ENCODE measurements around the gene GDF10. TPM values are rescaled to one million over a fixed set of nuclear protein-coding genes. Genes with fewer than 3 reads are reported as not detected.
A peak's percentile ranks its signal among the peaks of the same experiment; 100 is the strongest.

Gene GDF10
- total RNA-seq, 1 donor from 2014 or later: 14.4 TPM

GRCh38 chr10:47359101-47359500 lies 59.1 kb downstream of the GDF10 start:
- no peak for ATAC-seq
- no peak for DNase-seq (ENCODE audit: low spot score)
- intact Hi-C loops (cut with DNase I): no loop called here

- intact Hi-C loops (cut with DNase I): no loop called here
- ATAC-seq: no peak
Measured at GRCh38 chr10:47359626-47360418, 59.8 kb downstream of the GDF10 start.

GRCh38 chr10:47360419-47361040 lies 60.5 kb downstream of the GDF10 start:
- ATAC-seq (no peak), DNase-seq (ENCODE audit: low spot score) (peak; percentile 19)
- intact Hi-C loops (cut with DNase I): no loop called here

More at GRCh38 chr10:47359626-47360418, 59.8 kb downstream of the GDF10 start:
- DNase-seq (ENCODE audit: low spot score): peak; percentile 25

GRCh38 chr10:47361293-47361692 lies 61.3 kb downstream of the GDF10 start:
- intact Hi-C loops (cut with DNase I): no loop called here
- peak; percentile 57 for DNase-seq (ENCODE audit: low spot score)

GRCh38 chr10:47362199-47362598 lies 62.2 kb downstream of the GDF10 start:
- DNase-seq (ENCODE audit: low spot score): no peak
- no peak for ATAC-seq
- intact Hi-C loops (cut with DNase I): no loop called here

More at GRCh38 chr10:47361293-47361692, 61.3 kb downstream of the GDF10 start:
- peak; percentile 30 for ATAC-seq

Other genes with a start within 250 kb of the GDF10 start
- gene GDF2, start 22.3 kb downstream of the GDF10 start, total RNA-seq: not detected
- not detected for gene RBP3, start 48.2 kb downstream of the GDF10 start, total RNA-seq
- gene ZNF488, start 84.1 kb downstream of the GDF10 start, total RNA-seq: 0.71 TPM
- gene ANXA8, start 183.9 kb downstream of the GDF10 start, total RNA-seq: 2.5 TPM
- not detected for gene FAM25G, start 191.5 kb downstream of the GDF10 start, total RNA-seq
- gene AGAP9, start 223.4 kb downstream of the GDF10 start, total RNA-seq: 22.8 TPM